Glomerular visceral epithelial cell (primary cell): ENCODE results near the gene PRR19.
"Not testable (repeated sequence)": the region's sequence is repeated elsewhere in the genome, so short reads cannot be mapped to it uniquely, and the experiment has no call there.

Experiments used
- DNase-seq: peaks from one replicate; pipeline ENCODE4 v3.0.0-alpha.2; 2016; ENCODE audit errors: extremely low spot score

The PRR19 gene, protein sequence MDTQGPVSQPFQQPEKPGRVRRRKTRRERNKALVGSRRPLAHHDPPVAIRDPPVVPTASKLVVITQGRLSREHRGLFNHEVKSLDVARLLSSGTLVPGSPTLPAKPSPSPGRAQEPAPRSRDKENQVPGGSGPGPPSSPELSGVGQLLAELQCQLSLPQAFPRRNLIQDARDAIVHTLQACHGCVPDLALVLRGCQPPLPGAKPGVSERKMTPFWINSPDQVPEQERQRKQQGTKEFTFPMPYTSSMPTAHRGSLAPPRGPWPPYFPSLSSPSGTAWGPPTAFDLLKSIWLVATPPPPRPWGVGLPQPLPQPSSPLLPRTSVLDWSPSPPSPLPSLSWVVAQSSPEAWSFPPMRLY

DNA sequence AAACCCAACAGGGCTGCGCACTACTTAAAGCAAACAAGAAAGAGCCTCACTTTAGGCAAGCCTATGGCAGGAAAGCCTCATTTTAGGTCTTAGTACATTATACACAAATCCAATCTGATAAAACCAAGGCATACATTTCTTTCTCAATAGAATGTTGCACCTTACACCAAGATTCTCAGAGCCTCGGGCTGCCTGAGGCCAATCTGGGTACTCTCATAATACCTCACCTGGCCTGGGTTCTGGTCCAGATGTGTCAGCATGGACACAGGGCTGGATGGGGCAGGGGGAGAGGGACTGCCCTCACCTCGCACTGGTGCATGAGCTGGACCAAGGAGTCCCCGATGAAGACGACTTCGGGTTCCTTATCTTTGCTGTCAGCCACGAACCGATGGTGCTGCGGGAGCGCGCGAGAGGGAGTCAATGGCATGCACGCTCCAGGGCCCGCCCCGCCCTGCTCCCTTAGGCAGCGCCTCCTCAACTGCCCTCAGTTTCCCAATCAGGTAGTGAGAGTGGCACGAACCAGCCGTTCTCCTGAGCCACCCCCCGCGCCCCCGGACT is at the start of gene PRR19:
TSS of gene PRR19 (plus strand) at position 487 of the 558 bp plus-strand sequence. CDS start 7,453 bp downstream, outside the sequence.
- DNase-seq, result no peak

DNA sequence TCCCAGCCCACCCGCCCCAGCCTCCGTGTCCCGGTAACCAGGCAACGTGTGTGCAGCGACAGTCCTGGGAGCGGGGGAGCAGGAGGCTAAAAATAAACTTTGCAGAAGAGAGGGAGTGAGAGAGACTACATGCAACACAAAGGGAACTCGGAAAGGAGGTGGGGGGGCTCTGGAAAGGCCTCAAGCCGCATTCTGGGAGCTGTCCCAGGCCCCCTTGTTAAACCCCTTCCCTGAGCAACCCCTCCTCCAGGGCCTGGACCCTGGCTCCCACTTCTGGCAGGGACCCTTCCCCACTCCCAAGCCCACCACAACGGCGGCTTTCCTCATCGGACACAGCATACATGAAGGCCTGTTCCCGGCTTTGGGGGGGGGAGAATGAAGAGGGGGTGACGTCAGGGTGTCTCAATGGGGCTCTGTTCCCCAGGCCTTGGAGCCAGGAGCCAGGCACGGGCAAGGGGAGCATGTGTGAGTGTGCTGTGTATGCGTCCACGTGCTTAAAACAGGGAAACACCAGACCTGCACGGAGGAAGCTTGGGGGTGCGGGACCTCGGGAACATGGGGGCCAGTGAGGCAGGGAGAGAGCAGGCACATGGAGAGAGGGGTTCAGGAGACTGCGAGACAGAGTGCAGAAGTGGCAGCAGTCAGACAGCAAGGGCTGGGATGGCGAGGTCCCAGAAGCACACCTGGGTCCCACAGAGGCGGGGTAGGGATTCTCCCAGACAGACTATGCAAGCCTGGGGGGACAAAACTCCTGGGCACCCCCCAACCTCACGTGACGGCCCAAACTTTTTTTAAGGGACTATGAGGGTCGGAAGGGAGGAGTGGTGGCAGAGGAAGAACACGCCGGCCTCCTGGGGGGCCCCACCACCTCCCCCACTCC is 49.3 kb upstream of the PRR19 start:
- peak; percentile 54 for DNase-seq

DNA sequence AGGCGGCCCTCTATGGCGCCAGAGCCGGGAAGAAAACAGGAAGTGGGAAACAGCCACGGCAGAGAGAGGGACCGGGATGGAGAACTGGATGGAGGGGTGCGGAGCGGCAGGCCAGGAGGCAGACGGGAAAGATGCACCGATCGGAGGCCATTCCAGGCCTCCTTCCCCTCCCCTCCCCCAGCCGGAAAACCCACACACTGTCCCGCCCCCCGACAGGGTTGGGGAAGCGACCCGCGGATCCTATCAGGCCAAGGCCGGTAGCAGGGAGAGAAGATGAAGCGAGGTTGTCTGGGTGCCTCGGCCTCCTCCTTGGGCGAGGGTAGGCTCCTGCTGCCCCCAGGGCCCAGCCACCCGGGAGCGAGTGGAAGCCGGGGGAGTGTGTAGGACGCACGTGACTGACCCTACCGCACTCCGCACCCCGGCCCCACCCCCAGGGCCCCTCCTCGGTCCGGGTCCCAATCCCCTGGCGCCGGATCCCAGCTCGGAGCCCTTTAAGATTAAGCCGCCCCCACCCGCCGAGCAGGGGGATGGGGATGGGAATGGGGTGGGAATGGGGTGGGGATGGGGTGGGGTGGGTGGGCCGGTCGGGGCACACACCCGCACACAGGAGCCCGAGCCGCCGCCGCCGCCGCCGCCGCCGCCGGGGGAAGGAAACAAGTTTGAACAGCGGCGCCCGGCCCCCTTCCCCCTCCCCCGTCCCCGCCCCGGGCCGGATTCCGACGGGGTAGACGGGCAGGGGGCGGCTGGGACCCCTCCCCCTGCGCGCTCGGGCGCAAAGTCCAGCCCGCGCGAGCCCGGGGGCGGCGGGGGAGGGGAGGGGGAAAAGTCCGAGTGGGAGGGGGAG is 48.5 kb upstream of the PRR19 start:
- DNase-seq, result peak; percentile 58

DNA sequence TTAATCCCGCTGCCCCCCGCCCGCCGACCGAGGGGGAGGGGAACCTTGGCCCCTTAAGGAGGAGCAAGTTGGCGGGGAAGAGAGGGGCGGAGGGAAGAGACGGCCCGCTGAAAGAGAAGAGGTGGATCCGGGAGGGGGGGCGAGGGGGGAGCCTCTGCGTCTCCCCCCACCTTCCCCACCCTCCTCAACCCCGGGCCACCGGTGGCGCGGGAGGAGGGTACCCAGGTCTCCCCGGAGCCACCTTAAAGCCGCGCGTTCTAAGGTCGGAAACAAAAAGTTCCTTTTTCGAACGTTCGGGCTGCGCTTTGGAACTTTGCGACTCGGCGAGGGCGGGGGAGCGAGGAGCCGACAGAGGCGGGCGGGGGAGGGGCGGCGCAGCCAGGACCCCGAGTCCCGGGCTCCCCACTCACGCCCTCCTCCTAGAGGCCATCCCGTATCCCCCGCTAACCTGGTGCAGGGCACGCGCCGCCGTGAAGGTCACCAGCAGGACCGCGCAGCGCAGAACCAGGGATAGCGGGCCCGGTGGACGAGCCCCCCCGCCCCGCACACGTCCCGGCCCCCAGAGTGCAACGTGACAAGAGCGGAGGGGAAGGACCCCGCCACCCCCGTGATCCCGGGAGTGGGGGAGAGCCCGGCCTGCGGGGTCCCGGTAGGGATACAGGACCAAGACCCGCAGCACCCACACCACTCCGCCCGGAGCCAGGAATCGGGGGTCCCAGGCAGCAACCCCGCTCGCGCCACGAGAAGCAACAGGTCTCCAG is 47.7 kb upstream of the PRR19 start:
- DNase-seq, result peak; percentile 66

DNA sequence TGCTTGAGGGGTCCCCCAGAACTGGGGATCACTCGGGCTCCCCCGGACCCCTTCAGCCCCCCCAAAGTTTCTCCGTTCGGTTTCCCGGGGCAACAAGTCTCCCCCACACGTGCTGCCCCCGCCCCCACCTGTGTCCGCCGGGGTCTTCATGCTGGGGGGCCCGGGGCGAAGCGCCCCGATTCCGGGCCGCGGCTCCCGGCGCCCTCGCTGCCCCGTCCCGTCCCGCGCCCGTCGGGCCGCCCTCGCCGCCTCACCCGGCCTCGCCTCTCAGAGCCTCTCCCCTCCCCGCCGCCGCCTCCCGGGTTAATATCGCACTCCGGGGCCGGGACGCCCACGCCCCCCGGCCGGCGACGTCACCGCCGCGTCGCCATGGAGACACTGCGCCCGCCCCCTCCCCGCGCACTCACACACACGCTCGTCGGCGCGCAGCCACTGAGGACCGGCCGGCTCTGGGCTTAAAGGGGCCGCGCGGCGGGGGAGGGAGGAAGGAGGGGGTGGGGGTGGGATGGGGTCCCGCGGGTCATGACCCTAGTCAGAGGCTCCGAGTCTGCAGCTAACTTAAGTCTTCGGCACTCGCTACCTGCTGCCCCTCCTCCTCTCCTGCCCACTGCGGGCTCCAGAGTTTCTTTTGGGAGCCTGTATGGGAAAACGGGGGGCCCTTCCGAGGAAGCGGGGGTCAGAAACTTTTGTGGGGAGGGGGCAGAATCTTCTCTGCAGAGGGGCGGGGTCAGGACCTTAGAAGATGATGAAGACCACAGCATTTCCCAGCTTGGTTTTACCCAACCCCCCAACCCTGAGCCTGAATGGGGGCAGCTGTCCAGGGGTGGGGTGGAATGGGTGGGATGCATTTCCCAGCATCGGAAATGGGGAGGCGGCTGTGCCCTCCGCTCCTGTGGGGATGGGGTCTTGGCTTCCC is 46.8 kb upstream of the PRR19 start, which contains the start of gene ERF:
TSS of gene ERF (minus strand) at position 279 of the 916 bp plus-strand sequence. CDS start at position 150, 129 bp downstream.
- DNase-seq, result peak; percentile 94

DNA sequence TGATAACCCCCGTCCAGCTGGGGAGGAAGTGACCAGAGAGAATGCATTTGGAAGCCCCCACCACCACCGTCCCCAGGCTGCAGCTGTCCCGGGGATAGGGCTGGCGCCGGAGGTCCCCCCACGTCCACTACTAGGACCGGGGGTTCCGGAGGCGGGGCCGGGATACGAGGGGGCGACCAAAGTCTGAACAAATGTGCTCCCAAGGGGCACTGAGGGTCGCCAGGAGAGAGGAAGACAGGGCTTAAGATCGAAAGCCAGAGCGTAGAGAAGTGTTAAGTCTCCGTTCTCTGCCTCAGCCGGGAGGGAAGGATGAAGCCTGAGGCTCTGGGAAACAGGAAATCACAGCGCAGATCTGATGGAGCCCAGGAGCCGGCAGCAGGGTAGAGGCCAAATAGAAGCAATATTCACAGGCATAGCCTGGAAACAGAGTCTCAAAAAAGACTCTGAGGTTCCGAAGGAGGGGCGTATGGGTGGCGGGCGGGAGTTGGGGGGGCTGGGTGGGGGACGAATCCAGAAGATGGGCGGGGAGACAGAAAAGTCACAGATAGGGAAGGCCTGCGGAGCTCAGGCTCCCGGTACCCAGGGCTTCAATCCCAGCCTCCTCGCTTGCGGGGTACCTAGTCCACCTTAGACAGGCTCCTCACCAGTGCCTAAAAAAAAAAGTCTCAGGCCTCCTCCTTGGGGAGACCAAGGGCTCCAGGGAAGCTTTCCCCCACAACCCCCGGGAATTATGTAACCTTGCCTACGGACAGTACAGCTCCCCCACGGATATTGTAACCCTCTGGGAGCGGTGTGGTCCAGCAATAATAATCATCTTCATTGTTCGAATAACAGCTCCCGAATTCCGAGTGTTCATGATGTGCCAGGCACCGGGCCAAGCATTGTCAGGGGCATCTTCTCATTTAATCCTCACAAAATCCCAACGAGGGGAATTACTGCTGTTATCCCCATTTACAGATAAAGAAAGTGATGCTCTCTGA is 45.9 kb upstream of the PRR19 start:
- peak; percentile 50 for DNase-seq

DNA sequence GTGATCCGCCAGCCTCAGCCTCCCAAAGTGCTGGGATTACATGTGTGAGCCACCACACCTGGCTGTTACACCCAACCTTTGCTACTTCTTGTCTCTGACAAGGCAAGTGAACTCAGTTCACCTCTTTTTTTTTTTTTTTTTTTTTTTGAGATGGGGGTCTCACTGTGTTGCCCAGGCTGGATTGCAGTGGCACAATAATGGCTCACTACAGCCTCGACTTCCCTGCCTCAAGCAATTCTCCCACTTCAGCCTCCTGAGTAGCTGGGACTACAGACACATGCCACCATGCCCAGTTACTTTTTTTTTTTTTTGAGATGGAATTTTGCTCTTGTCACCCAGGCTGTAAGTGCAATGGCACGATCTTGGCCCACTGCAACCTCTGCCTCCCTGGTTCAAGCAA is 44.1 kb upstream of the PRR19 start:
- DNase-seq, result not testable (repeated sequence)

DNA sequence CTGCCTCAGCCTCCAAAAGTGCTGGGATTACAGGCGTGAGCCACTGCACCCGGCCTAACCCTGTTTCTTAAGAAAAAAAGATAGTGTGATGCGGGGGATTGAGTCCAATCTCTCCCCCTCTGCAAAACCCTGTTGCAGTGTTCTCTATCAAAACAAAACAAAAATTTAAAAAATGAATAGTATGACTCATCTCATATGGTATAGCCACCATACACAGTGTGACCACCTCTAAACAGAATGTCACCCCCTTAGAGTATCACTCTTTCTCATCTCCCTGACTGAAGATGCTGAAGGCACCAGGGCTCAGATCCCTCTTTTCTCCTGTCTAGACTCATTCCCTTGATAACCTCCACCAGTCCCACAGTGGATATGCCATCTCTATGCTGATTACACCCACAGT is 40.2 kb upstream of the PRR19 start:
- DNase-seq, result no peak

DNA sequence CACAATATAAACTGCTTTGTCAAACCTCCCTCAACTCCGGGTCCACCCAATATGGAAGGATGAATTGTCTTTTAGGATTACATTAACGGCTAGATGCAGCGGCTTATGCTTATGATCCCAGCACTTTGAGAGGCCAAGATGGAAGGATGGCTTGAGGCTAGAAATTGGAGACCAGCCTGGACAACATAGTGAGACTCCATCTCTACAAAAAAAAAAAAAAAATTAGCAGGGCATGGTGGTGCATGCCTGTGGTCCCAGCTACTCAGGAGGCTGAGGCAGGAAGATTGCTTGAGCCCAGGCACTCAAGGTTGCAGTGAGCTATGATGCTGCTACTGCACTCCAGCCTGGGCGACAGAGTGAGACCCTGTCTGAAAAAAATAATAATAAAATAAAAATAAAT is 35.8 kb upstream of the PRR19 start:
- DNase-seq, result not testable (repeated sequence)

DNA sequence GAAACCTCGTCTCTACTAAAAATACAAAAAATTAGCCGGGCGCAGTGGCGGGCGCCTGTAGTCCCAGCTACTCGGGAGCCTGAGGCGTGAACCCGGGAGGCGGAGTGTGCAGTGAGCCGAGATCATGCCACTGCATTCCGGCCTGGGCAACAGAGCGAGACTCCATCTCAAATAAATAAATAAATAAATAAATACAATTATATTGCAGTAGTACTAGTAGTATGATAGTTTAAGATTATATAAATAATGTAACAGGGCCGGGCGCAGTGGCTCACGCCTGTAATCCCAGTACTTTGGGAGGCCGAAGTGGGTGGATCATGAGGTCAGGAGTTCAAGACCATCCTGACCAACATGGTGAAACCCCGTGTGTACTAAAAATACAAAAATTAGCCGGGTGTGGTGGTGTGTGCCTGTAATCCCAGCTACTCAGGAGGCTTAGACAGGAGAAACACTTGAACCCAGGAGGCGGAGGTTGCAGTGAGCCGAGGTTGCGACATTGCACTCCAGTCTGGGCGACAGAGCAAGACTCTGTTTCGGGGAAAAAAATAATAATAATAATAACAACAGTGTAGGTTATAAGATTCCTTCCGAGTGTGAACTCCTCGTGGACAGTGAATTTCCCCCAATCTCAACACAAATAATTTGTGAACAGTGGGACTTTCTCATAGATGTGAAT is 34.9 kb upstream of the PRR19 start:
- not testable (repeated sequence) for DNase-seq

DNA sequence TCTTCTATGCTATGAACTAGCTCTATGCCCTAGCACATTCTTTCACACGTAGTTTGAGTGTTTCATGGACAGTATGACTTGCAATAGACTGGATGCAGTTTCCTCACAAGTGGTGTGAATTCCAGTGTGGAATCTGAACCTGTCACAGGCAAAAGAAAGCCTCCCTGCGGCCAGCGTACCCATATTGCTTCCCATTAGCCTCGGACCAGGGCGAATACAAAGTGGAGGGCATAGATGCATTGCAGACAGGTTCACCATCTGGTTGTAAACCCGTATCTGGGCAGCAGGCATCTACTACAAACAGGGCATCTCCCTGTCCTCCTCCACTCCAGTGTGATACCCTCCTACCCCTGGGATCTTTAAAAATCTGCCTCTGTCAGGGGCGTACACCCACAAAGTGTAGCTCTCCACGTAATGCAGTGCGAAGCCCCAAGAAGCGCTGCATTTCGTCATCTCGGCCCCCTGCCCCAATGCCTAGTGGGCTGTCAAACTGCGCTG is 34.2 kb upstream of the PRR19 start:
- no peak for DNase-seq

DNA sequence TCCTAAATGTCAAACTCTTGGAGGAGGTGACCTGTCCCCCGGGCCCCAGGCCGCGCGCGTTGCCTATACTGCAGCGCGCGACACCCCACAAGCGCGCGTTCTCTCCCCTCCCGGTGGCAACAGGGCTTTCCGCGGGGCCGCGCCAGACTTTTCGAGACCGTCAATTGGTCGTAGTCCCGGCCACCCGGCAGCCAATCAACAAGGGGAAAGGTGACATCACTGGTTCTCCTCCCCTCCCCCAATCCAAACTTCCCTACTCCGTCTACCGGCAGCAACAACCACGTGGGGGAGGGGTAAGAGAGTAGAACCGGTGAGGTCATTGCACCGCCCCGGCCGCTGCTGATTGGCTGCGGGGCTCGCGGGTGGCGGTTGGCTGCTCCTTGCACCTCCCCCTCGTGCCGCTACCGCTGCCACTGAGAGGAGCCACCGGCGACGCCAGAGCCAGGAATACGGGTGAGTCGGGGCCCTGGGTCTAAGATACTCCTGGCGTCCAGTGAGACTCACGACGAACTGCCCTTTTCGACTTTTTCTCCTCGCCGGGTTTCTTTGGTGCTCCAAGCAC is 33.7 kb upstream of the PRR19 start:
- DNase-seq, result peak; percentile 100

DNA sequence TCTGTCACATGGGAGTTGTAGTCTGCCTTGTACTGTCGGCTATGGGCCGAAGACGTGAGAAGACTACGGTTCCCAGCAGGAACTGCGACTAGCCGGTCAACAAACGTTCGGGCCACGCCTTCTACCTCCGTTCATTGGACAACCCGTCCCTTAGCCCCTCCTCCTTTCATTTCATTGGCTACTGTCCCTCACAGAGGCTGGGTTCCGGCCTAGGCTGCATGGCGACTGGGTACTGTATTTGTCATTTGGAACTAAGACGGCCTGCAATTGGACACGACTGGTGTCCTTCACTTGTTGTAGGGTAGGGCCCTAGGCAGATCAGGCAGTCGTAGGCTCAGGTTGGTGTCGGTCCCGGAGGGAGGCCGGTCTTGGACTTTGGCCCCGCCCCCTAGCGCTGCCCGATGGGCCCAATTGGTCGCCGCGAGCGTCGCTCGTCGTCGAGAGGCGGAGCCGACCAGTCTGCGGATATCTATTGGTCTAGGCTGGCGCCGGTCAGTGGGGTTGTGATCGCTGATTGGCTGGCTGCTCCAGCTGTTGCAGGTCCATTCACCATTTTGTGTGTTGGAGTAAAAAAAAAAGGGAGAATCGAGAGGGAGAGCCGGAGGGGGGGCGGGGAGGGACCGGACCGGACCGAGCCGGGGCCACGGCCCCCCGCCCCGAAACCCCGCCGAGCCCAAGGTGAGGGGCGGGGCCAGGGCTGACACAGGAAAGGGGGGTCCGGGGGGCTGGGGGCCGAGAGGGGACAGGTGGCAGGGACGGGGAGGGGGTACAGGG is 33.0 kb upstream of the PRR19 start, which contains the start of gene CIC:
TSS of gene CIC (plus strand) at position 549 of the 774 bp plus-strand sequence. CDS start 2,532 bp downstream, outside the sequence.
- peak; percentile 100 for DNase-seq

DNA sequence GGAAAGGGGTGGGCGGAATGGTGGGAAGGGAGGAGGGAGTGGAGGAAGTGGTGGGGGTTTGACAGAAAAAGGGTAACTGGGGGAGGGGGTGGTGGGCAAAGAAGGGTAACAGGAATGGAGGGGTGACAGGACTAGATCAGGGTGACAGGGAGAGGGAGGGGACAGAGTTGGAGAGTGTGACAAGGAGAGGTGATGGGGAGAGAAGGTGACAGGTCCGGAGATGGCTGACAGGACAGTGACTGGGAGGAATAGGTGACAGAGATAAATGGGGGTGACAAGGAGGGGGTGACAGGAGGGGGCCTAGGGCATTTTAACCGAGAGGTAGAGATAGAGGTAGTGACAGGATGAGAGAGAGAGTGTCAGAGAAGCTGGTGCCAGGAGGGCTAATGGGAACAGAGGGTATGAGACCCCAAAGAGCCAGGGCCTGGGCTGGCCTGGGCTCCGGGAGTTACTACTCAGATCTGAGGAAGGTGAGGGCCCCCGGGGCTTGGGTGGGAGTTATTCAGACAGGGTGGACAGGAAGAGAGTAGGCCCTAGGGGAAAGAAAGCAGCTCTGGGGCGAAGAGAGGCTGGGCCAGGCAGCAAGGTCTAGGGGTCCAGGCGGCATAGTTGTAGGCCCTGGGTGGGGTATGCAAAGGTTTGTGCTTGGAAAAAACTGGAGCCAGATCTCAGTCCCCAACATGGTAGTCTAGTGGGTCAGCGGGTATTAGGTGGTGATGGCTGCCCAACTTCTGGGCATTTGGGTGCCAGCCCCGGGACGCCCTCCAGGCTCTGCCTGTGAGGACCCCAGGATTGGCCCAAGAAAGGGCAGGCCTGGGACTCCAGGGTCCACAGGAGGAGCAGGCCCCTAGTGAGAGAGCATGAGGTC is 32.2 kb upstream of the PRR19 start:
- no peak for DNase-seq

DNA sequence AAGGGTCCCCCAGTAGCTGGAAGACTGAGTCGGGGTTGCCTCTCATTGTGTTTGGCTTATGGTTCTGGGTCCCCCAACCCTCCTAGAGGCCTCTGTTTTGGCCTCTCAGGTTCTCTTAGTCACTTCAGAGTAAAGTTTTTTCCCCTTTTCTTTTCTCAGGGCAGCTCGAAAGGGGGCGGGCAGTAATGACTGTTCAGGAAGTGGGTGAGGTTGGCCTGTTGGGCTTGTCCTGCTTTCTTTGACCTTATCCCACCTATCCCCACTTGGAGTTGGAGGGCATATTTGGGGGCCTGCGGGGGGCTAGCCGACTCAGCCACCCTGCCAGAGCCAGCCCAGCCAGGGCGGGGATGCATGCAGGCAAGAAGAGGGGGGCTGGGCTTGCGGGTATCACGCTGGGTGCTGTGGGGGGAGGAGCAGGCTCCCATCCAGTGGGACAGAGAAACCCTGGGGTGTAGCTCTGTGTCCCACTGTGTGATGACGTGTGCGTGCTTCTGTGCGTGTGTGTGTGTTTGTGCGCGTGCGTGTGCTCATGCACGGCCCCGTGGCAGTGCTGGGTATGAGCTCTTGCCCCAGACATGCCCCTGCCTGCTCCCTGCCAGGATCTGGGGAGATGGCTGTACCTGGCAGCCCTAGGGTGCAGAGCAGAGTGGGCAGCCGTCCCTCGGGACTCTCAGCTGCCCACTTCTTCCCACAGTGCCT is 31.4 kb upstream of the PRR19 start:
- DNase-seq, result peak; percentile 81
